Central memory CD4-positive, alpha-beta T cell (primary cell): ENCODE measurements around the gene ADAMTS7.
"Not testable (repeated sequence)": the region's sequence is repeated elsewhere in the genome, so short reads cannot be mapped to it uniquely, and the experiment has no call there.

Source experiments
- DNase-seq: peaks from one replicate; pipeline ENCODE4 v3.0.0; 2022

ADAMTS7 gene

DNA sequence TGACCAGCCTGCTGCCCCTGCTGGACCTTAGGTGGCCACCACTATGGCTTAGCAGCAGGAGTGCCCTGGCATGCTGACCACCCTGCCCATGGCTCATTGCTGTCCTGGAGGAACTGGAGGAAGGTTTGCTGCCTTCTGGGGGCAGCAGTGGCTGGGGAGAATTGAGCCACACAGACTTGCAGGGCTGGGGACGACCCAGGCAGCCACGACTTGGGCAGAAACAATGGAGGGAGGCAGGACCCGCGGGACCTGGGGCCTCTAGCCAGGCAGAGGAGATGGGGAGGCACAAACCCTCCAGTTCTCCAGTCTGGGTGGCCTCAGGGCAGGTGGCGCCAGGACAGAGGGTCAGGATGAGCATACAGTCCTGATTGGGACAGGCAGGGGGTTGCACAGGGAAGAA, 32.8 kb downstream of the ADAMTS7 start:
- DNase-seq: no peak

DNA sequence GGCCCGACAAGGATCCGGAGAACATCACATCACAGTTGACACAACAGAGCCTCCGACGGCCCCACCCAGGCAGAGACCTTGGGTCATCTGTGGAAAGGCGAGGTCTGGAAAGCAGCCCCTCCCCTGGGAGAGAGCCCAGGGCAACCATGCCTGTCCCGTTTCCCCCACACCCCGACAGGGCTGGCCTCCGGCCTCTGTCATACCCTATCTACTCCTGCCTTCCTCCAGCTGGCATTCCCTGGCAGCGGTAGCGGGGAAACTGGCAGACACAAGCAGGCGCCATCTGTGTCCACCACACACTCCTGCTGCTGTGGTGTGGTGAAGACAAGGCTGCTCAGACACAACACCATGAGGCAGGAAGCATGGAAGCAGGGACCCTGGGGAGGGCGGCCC, 33.3 kb downstream of the ADAMTS7 start:
- not testable (repeated sequence) for DNase-seq

DNA sequence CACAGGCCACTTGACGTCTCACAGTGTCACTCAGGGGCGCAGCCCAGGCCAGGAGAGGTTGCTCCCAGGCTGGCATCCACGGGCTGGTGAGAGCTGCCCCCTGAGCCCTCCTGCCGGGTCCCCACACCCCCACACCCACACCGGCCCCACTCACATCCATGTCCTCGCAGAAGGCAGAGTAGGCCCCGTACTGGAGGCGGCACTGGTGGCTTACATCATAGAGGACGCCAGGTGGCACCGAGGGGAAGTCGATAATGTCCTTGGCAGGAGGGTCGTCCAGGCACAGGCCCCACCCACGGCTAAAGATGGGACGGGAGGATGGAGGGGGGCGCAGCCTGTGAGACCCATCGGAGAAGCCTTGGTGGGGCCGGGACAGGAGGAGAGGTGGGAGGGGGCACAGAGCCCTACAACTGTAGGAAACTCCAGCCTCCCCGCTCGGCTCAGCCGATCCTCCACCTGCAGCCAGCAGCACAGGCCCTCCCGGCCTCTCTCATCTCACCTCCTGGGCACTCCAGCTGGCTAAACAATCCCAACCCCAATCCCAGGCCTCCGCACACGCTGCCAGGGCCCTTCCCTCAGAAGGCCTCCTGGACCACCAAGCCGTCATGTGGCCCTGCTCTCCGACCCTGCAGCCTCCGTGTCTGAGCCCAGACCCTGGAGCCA, 33.8 kb downstream of the ADAMTS7 start:
- DNase-seq: not testable (repeated sequence)

DNA sequence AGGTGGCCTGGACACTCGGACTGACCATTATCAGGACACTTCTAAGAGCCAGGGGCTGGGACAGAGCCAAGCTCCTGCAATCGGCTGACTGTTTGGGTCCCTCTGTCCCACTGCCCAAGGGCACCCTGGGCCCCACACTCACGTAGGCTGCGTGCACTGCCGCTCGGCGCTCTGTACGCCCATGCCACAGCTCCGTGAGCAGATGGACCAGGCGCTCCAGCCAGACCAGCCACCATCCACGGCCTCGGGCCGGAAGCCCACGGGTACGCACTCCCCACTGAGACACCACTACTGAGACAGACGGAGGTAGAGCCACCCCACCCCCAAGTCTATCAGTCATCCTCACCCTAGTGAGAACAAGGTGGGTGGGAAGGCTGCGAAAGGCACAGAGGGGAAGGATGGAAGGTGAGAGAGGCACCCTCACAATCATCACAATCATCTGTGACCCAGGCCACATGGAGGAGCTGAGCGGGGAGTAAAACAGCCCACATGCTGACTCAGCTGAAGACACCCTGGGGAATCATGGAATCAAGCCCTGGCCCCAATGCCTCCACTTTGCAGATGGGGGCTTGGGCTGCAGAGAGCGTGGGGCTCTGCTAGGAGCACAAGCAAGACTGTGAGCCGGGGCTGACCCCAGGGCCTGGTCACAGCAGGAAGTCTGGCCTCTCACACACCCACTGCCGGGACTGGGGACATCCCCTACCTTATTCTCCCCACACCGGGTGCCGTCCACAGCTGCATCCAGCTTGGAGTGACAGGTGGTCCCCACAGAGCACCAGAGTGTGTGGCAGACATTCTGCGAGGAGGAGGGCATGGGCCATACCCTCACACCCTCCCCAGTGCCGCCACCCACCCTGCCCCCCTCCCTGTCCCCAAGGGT, 35.0 kb downstream of the ADAMTS7 start:
- not testable (repeated sequence) for DNase-seq

DNA sequence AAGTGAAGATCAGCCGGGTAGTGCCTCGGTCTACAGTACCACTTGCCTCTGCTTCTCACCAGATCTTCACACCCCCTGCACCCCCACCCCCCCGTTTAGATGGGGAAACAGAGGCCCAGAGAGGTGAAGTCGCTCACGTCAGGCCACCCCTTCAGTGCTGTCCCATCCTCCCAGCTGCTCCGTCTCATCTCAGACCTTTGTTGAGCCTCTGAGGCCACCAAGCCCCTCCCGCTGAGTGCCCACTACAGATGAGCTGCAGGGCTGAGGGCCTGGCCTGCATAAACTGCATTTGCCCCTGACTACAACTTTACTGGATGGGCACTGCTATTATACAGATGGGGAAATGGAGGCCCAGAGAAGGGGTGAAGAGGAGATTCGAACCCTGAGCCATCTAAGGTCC, 35.8 kb downstream of the ADAMTS7 start:
- no peak for DNase-seq

DNA sequence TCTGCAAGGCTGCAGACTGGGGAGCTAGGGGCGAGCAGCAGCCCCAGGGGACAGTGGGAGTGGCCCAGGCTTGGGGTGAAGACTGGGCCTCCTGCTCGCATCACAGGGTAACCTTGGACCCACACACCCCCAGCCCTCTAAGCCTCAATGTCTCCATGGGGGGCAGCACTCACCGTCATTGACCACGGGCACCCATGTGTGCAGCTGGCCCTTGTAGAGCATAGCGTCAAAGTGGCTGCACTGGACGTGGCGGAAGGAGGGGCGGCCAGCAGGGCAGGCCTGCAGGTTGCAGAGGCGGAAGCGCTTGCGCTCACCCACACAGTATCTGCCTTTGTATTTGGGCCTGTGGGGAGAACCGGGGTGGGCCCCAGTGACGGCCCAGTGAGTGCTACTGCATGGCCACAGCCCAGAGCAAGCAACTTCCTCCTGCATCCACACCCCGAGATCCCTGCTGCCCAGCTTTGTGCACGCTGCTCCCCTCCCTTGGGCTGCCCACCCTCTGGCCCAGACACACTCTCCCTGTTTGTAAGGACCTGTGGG, 36.7 kb downstream of the ADAMTS7 start:
- DNase-seq: not testable (repeated sequence)

DNA sequence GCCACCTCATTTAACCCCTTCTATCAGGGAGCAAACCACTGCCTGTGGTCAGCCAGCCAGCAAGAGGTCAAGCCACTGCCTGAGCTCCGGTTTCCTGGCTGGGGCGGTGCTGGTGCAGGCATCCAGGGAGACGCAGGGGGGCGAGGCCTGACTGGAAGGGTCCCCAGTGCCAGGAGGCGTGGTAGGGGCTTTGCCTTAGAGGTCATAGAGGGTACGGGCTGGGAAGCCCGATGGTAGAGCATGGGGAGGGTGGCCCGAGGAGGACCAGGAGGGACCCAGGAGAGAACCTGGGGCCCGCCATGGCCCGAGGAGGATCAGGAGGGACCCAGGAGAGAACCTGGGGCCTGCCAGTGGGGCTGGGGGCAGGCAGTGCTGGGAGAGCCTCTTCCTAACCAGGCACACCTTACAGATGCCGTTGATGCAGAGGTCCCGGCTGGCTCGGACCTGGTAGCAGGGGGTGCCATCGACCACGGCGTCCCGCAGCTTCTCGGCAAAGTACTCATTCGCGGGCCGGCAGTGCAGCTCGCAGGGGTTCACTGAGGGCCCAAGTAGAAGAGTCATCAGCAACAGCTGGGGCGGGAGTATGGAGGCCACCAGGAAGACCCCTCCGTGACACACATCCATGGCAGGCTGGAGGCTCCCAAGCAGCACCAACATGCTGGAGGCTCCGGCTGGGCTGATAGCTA, 37.4 kb downstream of the ADAMTS7 start:
- not testable (repeated sequence) for DNase-seq

DNA sequence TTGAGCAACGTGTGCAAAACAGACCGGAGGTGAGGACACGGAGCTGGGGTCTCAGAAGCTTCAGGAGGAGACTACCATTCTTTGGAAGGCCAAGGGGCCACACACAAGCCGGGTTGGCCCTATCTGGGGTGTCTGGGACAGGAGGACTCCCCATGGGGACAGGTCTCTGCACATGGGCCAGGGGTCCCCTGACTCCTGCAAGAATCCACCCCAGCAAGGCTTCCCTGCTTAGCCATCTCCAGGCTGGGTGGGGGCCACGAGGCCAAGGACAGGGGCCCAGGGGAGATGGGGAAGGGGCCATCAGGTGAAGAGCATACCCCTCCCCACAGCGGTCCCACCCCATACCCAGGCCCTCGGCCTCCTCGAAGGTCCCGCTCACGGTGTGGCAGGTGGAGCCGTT, 38.5 kb downstream of the ADAMTS7 start:
- DNase-seq: no peak

DNA sequence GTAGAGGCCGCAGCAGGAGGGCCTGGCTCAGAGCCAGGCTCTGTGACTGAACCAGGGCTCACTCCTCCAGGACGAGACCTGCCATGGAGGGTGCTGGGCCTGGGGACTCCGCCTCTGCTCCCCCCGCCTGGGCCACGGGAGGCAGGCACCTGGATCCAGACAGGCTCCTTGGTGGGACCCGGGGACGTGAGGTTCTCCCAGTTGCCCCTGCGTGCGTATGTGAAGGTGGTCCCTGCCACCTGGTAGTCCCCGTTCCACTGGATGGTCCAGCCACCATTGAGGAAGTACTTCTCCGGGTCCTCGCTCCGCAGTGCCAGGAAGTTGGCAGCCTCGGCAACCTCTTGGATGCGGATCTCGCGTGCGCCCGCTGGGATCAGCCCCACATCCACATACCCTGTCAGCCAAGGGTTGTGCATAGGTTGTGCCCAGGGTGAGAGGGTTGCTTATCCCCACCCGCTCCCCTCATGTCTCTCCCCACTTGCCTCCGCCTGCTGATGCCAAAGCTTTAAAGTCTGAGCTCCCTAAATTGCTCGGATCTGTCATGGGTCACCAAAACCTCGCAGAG, 39.7 kb downstream of the ADAMTS7 start:
- not testable (repeated sequence) for DNase-seq

DNA sequence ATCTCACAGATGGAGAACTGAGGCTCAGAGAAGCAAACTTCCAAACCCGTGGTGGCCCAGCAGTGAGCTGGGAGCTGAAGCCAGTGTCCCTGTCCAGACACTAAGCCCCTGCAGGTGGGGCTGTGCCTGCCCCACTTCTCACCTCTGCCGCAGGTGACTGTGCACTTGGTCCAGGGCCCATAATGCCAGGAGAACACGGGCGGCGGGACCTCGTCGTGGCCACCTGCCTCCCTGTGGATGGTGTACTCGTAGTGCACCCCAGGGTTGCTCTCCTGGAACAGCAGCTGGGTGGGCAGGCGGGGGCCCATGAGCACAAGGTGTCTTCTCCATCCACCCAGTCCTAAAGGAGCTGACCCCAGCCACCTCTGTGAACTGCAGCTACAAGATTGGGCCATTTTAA, 40.2 kb downstream of the ADAMTS7 start:
- DNase-seq: not testable (repeated sequence)

DNA sequence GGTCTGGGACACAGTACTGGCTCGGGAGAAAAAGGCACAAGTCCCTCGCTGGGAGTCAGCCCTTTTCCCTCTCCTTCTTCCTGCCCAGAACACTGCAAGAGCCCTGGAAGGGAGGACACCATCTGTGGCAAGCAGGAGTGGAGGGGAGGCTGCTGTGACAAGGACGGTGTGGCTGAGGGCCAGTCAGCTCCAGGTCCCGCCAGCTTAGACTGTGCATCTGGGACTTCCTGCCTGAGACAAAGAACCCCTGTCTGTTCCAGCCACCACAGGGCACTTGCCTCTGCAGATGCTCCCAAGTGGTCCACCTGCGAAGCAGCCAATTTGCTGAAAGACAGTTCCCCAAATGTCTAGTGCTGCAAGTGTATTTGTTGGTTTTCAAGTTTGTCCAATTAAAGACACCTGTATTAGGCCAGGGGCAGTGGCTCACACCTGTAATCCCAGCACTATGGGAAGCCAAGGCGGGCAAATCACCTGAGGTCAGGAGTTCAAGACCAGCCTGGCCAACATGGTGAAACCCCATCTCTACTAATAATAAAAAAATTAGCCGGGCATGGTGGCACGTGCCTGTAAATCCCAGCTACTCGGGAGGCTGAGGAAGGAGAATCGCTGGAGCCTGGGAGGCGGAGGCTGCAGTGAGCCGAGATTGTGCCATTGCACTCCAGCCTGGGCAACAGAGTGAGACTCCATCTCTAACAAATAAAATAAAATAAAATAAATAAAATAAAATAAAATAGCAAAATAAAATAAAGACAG, 41.6 kb downstream of the ADAMTS7 start:
- not testable (repeated sequence) for DNase-seq

DNA sequence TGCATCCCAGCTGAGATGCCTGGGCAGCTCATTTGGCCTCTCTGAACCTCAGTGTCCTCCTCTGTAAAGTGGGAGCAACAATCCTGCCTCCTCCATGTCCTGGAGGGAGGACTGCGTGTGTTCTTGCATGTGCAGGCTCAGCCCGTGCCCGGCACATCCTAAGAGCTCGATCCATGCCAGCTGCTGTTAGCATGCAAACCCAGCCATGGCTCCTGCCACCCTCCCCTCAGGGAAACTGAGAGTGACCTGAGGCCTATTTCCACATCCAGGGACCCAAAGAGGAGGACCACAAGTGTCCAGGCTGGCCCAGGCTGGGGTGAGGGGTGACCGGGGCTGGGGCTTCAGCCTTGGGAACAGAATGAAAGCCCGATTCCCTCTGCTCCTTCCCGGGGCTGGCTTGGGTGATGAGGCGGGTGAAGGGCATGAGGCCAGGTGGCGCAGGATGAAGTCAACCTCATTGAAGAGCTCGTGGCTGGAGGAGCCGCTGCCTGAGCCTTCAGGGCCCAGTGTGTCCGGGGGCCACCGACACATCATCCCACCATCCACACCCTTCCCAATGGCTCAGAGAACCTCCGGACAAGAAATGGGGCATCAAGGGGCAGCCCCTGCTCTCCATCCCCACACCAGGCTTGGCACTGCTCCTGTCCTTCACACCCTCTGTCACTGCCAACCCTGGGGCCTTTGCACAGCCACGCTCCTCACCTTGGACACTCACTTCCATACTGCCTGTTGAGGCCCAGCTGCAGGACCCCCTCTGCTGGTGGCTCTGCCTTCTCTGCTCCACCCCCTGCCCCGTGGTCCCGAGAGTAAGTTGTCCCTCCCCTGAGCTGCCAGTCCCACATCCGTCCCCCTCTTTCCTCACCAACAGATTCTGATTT, 42.5 kb downstream of the ADAMTS7 start:
- no peak for DNase-seq

DNA sequence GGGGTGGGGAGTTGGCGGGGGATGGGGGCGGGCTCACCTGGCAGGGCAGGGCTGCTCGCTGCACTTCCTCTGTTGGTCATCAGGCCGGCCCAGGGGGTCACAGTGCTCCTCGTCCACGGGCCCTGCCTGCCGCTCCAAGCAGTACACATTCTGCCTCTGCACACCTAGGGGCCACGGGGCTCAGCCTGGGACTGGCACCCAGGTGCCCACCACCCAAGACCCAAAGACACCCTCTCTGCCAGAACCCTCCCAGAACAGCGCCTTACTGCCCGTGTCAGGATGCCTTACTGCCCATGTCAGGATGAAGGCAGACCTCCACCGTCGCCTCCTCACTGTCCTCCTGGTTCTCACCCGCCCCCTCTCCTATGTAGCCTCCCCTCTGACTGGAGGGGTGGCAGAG, 43.2 kb downstream of the ADAMTS7 start:
- no peak for DNase-seq

DNA sequence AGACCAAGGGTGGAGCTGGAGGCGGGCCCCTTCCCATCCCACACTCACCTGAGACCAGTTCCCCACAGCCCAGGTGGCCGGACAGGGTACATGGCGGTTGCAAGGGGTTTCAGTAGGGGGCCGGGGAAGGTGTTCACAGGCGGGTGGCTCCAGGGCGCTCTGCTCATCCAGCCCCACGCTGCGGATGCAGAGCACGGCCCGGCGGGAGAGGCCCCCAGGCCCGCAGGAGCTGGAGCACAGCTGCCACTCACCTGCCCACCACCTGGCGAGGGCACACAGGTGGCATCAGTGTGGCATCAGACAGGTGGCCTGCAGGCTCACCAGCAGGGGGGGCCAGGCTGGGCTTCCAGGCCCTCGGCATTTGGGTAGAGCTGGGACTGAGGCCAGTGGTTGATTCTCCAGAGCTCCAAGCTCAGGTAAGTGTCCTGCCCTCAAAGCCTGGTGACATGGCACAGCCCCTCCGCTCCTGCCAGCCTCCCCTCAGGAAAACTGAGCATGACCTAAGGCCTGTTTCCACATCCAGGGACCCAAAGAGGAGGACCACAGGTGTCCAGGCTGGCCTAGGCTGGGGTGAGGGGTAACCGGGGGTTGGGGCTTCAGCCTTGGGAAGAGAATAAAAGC, 43.8 kb downstream of the ADAMTS7 start:
- DNase-seq: no peak

DNA sequence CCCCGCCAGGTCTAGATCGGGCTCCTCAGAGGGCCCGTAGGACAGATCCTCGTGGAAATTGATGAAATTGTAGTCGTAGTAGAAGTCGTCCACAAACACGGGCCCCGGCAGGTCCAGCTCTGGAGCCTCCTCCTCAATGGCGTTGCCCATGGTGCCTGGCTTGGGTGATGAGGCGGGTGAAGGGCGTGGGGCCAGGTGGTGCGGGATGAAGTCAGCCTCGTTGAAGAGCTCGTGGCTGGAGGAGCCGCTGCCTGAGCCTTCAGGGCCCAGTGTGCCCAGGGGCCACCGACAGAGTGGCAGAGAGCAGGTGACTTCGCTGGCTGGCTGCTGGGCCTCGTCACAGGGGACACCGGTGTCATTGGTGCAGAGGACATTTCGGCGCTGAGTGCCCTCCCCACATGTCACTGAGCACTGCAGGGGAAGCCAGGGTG, 44.6 kb downstream of the ADAMTS7 start:
- DNase-seq: not testable (repeated sequence)

DNA sequence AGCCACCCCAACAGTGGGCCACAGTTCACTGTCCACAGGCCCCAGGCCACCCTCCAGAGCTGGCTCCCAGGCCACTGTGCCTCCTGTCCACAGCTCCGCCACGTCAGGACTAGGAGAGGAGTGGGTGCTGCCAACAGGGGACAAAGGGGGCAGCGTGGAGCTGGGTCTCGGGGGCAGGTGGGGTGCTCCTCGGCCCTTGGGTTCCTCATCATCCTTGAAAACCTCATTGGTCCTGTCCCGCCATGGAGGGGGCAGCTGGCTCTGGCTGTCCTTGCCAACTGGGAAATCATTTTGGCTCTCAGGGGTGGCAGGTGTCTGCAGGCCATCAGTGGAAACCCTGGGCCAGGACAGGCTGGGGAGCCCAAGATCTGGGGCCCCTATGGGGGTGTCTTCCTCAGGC, 45.2 kb downstream of the ADAMTS7 start:
- DNase-seq: no peak

DNA sequence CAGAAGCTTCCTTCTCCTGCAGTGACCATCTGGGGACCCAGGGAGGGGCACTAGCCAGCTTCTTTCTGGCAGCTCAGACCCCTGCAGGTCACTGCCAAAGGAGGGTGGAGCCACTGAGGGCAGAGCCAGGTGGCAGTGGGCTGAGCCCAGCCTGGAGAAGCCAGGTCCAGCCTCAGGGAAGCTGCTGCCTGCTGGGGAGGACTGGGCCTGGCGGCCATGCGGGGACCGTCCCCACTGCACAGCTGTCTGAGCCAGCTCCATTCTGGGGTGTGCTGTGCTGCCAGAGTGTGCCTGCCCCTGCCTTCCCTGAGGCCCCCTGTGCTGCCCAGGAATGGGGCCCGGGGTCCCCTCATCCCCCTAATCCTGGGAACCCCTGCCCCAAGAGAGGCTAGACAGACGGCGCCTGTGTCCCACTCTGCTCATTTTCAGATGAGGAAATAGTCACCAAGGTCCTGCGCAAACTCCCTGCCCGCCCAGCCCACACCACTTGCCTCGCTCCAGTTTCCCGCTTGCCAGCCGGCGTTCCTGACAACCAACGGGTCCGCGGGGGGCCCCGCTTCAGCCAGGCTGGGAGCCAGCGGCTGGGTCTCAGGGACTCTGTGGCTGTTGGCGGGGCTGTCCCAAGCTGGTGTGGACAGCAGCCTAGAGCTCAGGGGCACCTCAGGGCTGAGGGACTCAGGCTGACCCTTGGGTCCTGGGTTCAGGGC, 46.0 kb downstream of the ADAMTS7 start:
- not testable (repeated sequence) for DNase-seq

DNA sequence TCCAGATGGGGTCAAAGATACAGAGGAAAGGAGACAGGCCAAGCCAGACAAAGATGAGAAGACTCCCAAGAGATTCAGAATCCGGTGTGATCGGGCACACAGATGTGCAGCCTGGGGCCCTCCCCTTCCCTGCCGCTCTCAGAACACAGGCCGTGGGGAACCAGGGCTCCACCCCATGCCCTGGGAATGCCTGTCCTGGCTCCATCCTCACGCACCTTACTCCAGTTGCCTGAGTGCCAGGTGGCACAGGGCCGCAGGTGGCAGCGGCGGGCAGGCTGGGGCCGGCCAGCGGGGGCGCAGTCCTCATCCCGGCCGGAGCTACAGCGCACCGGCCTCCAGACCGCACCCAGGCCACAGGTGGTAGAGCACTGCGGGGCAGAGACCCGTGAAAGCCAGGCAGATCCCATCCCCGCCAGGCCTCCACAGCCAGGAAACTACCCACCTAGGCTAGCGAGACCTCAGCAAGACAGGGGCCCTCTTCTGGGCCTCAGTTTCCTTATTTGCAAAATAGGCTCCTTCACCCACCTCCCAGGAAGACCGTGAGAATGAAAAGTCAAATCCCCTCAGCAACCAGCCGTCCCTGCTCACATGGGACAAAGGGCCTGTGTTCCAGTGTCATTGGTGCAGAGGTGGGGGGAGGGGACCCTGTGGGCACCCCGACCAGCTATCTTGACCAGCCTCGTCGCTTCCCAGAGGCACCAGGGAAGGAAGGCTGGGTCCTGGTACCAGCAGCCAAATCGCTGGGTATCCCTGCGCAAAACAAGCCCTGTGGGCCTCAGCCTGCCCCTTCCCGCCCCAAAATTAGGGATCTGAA, 46.7 kb downstream of the ADAMTS7 start:
- DNase-seq: not testable (repeated sequence)

DNA sequence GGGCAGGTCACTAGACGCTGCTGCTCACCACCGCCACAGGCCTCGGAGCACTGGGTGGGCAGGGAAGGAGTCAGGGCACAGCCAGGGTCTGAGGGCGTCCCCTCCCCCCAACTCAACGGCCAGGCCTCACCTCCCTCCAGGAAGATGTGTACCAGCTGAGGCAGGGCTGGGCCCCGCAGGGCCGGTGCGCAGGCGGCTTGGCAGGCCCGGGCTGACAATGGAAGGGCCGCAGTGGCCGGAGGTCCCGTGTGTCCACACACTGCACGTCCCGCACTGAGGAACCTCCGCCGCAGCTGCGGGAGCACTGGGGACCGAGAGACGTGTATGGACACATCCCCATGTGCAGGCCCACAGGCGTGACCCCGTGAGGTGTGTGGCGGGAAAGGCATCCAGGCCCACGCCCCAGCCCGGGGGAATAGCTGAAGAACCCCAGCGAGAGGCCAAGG, 47.4 kb downstream of the ADAMTS7 start:
- no peak for DNase-seq
